GM11168 (cell line): ENCODE measurements around the gene TTC4.

ENCODE experiments used
- in situ Hi-C: fragments of 300-500 bp; cut with MboI; formaldehyde crosslinking; loops from one replicate; pipeline ENCODE4 v1.12.0; 2022; ENCODE audit warnings: low sequenced_read_pairs; ENCODE audit not compliant: unreplicated experiment

TTC4 gene, protein sequence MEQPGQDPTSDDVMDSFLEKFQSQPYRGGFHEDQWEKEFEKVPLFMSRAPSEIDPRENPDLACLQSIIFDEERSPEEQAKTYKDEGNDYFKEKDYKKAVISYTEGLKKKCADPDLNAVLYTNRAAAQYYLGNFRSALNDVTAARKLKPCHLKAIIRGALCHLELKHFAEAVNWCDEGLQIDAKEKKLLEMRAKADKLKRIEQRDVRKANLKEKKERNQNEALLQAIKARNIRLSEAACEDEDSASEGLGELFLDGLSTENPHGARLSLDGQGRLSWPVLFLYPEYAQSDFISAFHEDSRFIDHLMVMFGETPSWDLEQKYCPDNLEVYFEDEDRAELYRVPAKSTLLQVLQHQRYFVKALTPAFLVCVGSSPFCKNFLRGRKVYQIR

DNA sequence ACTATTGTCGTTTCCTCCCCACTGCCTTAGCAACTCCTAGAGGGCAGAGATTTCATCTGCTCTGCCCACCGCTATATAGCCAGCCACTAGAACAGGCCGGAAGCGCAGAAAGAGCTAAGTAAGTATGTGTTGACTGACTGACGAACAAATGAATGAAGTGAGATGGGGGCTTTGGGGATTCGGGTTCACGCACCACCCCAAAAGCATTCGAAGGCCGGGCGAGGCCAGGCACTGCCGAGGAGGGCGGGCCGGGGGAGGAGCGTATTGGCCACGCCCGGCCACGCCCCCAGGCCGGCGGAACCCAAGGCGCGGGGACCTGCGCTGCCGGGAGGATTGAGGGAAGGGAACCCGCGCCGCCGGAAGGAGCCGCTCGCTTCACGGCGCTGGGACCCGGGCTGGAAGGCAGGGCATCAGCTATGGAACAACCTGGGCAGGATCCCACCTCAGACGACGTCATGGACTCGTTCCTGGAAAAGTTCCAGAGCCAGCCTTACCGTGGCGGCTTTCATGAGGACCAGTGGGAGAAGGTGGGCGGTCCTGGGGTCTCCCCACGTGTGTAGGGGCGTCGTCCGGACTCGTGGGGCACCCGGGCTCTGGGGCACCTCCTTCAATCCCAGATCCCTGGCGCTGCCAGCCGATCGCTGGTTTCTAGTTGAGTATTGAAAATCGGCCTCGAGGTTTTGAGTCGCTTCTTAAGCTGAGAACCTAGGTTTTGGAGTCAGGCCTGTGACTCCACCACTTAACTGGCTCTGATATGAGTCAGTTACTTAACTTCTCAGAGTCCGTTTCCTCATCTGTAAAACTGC, at the start of gene TTC4:
TSS of gene TTC4 (plus strand) at position 369 of the 806 bp plus-strand sequence. CDS start at position 417, 48 bp downstream.
- in situ Hi-C loops: no loop called here

DNA sequence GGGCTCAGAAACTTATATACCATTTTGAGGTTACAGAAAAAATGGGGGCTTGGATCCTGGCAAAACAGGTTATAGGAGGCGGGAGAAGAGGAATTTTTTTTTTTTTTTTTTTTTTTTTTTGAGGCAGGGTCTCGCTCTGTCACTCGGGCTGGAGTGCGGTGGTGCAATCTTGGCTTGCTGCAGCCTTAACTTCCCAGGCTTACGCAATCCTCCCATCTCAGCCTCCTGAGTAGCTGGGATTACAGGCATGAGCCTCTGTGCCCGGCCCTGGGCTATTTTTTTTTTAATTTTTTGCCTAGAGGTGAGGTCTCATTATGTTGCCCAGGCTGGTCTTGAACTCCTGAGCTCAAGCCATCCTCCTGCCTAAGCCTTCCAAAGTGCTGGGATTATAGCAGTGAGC, 49.3 kb upstream of the TTC4 start:
- in situ Hi-C loops: loop anchor here (5.0 to 25.0 kb wide), 2 partner anchors 146 to 346 kb away; no protein-coding TSS in a partner anchor

DNA sequence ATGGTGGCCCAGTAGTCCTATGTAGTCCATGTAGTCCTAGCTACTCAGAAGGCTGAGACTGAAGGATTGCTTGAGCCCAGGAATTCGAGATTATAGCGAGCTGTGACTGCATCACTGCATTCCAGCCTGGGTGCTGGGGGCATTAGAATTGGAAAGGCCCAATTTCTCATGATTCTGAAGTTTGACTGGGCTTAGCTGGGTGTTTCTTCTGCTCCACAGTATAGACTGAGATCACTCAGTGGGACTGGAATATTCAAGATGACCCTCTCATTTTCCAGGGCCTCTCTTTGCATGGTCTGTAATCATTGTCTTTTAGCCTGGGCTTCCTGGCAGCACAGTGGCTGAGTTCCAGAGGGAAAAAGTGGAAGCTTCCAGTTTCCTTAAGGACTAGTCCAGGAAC, 47.9 kb upstream of the TTC4 start:
- in situ Hi-C loops: loop anchor here (5.0 to 25.0 kb wide), 2 partner anchors 145 to 345 kb away; no protein-coding TSS in a partner anchor

DNA sequence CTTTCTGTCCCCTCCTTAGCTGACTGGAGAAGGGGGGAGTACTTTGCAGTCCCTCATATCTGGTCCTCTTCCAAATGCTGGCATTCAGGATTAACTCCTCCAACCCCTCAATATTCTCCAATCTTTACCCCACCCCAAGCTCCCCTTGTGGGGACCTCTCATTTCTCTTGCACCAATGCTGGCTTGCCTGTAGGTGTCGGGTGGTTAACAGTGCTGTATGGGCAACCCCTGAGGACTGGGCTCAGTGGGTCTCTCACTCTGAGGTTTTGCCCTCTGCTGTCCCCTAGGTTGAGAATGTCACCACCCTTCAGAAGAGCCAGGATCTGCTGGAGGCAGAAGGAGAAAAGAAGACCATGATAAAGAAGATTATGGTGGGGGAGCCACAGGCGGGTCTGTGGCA, 47.1 kb upstream of the TTC4 start:
- in situ Hi-C loops: loop anchor here (5.0 to 25.0 kb wide), 2 partner anchors 144 to 344 kb away; no protein-coding TSS in a partner anchor

DNA sequence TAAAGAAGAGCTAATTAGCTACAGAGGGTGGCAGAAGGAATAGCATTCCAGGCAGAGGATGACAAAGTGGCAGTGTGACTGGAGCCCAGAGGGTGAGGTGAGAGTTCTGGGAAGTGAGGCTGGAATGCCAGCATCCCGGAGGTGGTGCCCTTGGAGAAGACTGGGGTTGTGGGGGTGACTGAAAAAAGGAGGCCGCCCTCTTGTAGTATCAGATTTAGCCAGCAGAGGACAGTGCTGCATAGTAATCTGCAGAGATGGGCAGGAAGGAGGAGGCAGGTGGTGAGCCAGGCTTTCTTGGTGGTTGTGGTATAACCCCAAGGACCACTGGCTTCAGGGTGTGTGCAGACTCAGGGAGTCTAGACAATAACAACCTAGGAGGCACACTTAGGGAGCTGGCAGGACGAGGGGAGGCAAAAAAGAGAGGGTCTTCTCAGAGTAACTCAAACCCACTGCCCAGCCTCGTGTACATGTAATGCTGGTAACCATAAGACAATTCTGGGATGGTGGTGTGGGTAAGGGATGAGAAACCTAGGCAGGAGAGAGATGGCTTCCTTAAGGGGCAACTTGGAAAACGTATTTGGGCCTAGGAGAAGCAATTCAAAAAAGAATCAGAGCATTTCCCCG, 43.6 kb upstream of the TTC4 start:
- in situ Hi-C loops: loop anchor here (10.0 to 25.0 kb wide), 2 partner anchors 123 to 340 kb away; no protein-coding TSS in a partner anchor

DNA sequence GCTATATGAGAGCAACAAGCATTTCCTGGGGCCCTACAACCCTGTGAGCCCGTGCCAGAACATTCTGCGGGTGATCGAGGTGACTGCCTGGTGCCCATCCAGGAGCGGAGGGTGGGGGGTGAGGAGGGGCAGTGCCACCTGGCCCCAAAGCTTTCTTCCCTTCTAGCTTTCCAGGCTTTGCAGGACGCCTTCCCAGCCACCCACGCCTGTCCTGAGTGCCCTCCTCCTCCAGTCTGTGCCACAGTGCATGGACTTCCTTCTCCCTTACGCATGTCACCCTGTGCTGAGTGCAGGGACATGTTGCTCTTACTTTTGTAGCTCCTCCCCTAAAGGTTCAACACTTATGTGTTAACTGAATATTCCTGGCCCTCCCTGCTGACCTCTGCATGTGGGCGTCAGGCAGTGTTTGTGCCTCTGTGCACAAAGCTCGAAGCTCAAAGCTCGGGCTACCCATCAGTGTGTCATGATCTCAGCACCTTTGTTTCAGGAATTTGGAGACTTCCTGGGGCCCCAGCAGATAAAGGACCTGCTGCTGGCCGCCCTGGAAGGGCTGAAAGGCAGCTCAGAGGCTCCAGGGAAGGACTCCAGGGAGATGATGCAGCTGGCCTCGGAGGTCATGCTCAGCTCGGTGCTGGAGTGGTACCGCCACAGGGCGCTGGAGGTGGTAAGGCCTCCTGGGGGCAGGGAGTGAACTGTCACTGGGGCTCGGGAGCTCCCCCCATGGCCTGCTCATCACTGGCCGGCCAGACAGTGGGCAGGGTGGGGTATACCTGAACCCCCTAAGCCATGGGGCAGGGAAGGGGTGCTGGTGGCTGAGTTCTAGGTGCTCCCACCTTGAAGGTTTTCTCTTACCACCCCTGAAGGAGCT, 36.7 kb upstream of the TTC4 start:
- in situ Hi-C loops: loop anchor here (10.0 kb wide), 1 partner anchor 116 kb away; no protein-coding TSS in a partner anchor

DNA sequence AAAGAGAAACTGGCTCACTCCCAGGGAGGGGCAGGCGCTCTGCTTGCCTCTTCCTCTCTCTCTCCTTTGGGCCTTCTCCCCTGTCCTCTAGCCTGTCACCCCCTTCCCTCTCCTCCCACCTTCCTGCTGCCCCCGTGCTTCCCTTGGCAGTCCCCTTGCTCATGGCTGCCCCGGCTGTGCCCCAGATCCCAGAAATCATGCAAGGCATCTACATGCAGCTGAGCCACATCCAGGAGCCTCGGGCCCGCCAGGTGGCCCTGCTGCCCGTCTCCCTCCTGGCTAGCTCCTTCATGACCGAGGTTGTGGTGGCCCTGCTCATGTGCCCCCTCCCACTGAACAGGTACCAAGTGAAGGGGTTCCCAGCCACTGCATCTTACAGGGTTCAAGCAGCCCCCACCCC, 36.0 kb upstream of the TTC4 start:
- in situ Hi-C loops: loop anchor here (10.0 kb wide), 1 partner anchor 115 kb away; no protein-coding TSS in a partner anchor

DNA sequence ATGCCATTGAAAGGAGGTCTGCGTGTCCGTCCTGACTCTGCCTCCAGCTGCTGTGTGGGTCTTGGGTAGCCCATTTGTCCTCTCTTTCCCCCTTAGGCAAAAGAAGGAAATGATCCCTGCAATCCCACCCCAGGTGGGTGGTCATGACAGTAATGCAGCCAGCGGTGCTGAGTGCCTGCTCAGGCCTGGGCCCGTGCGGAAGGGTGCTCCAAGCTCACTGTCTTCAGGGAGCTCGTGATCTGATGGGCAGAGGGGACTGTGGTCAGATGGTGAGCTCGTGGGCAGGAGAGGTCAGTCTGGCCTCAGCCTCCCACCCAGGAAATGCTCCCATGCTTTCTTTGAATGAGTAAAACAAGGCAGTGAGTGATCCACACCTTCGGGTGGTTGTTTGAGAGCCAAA, 35.3 kb upstream of the TTC4 start:
- in situ Hi-C loops: no loop called here

DNA sequence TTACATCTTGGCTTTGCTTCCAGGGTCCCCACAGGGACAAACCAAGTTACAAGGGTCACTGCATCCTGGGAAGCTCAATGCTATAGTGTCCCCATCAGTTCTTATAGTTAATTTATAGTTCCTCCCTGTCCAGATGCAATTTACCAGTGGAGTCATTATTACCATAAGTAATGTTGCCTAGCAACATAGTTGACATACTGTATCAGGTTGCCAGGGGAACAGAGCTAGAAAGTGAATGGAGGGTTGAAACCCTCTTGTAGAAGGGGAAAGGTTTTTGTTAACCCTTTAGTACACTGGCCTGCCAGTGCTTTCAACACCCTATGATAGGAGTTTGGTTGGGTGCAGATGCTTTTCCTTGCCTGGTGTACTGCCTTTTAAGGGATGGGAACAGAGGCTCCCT, 34.3 kb upstream of the TTC4 start:
- in situ Hi-C loops: no loop called here

DNA sequence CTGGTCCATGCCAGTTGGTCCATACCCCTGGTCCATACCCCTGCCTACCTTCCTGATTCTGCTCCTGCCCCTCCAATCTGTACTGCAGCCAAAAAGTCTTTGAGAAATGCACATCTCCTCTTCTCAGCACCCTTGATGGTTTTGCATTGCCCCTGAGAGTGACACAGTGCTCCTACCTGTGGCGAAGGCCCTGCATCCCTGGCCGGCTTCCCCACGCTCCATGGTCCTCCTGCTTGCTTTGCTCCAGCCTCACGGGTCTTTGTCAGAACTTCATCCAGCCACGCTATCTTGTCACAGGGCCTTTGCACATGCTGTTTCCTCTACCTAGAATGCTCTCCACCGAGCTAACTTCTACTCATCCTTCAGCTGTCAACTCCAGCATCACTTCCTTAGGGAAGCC, 32.2 kb upstream of the TTC4 start:
- in situ Hi-C loops: no loop called here

DNA sequence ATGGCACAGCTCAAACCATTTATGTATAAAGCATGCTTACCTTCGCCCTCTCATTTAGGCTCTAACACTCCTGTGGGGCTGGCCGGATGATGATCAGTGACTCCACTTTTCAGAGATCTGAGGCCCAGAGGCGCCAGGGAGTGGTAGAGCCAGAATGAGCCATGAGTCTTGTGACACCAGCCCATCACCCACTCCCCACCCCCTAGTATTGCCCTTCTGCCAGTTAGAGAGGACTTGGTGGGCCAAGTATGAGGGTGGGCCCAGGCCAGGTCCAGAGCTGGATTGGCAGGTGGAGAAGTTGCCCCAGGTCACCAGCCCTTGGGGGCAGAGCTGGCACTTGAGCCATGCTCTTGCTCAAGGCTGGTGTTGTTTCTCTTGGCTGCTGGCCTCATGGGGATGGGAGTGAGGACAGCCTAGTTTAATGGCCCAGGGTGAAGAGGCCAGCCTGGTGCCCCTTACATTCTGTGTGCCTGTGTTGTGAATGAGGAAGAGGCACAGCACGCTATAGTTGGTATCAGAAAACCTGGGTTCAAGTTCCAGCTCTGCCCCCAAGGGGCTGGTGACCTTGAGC, 30.2 kb upstream of the TTC4 start:
- in situ Hi-C loops: no loop called here

DNA sequence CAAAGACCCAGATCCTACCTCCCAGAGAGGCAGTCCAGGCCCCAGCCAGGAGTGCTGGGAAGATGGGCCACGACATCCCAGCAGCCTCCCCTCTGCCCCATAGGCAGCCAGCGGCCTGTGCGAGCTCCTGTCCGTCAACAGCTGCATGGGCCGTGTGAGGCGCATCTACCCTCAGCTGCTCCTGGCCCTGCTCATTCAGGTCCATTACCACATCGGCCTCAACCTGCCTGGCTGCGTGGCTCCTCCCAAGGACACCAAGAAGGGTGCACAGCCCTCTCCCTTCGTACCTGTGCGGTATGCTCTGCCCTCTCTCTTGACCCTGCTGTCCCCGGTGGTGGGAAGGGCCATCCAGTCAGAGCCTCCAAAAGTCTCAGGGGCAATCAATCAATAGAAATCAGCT, 29.5 kb upstream of the TTC4 start:
- in situ Hi-C loops: no loop called here

DNA sequence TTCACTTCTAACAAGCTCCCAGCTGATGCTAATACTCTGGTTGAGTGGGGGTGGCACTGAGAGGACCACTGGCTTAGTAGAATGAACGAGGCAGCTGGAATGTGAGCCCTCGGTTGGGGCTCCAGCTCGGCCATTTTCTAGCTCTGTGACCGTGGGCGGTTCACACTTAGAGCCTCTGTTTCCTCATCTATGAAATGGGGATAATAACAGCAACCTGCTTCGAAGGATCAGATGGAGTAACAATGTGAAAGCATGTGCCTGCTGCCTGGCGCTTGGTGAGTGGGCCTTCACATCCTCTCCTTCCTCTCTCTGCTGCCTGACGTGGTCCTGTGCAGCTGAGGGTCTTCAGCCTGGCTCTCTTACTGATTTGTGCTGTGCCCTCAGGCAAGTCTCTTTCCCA, 20.9 kb upstream of the TTC4 start:
- in situ Hi-C loops: no loop called here

DNA sequence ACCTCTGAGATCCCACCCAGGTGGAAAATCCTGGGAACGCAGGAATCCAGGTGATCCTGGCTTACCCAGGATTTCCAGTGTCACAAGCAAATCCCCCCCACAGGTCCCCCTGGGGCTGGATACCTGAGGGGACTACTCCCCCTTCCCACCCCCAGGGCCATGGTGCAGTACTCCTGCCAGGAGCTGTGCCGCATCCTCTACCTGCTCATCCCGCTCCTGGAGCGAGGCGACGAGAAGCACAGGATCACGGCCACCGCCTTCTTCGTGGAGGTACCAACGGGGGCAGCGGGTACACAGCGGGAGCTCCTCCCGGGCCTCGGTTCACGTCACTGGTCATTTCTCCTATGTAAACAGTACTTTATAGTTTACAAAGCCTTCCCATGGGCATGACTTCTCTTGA, 20.4 kb upstream of the TTC4 start:
- in situ Hi-C loops: no loop called here

DNA sequence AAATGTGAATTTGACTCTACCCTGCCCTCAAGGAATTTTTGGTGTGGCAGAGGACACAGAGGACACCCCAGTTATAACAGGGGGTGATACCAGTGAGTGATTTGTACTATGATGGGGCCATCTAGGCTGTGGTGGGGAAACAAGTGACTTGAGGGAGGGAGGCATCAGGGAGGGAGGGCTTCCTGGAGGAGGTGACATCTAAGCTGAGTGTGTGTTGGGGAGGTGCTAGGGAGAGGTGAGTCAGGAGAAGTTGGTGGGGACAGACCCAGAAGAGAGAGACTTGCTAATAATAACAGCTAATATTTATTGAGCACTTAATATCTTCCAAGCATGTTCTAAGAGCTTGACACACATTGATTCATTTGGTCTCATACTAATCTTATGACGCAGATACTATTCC, 19.9 kb upstream of the TTC4 start:
- in situ Hi-C loops: no loop called here

DNA sequence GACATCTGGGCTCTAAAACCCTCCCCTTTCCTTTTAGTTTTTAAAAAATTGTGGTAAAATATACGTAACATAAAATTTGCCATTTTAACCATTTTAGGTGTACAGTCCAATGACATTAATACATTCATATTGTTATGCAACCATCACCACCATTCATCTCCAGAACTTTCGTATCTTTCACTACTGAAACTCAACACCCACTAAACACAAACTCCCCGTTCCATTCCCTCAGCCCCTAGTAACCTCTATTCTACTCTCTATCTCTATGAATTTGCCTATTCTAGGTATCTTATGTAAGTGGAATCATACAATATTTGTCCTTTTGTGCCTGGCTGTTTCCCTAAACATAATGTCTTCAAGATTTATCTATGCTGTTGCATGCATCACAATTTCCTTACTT, 19.4 kb upstream of the TTC4 start:
- in situ Hi-C loops: no loop called here

DNA sequence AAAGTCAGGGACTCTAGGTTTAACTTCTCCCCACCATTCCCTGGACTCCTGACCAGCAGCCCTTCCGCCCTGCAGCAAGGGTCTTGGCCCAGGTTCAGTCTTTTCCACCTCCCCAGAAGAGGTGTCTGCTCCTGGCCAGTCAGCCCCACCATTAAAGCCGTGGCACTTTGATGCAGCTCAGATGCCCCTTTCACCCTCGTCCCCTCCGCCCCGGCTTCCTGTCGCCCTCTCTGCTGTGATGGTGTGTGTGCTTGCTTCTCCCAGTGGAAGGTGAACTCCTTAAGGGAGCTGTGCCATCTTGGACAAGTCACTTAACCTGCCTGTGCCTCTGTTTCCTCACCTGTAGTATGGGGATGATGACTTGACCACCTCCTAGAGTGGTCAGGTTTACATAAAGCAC, 17.8 kb upstream of the TTC4 start:
- in situ Hi-C loops: no loop called here

DNA sequence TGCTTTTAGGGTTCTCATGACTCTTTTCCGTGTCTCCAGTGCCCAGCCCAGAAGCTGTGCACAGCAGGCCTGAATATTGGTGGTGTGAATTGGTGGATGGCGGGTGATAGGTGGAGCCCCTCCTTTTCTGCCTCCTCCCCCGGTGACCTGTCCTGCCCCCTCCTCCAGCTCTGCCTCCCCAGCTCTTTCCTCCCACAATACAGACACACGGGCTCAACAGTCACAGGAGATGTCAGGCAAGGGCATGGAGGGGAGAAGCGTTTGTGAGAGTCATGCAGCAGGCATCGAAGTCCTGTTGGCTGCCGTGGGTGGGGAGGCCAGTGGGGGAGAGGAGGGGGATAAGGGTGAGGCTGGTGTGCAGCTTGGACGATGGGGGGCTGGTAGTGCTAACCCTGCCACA, 17.3 kb upstream of the TTC4 start:
- in situ Hi-C loops: no loop called here

DNA sequence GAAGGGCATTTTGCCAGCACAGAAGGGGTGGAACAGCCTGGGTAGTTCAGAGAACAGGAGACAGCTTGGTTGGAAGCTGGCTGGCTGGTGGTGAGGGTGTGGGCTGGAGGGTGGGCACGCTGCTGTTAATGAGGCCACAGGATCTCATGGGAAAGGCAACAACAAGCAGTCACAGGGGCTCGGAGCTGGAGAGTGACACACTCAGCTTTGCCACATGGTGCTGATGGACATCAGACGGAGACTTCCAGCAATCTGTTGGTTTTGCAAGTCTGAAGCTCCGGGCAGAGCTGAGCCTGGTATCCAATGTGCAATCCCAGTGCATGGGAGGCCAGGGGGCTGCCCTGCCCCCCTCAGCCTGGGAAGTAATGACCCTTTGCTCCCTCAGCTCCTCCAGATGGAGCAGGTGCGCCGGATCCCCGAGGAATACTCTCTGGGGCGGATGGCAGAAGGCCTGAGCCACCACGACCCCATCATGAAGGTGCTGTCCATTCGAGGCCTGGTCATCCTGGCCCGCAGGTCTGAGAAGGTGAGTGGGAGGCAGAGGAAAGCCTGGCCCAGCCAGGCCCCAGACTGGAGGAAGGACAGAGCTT, 15.6 kb upstream of the TTC4 start:
- in situ Hi-C loops: no loop called here
